Activated T-cell treated with anti-CD3 and anti-CD28 coated beads, Interleukin-2, amount 50 U/mL, for 24 hours (primary cell): ENCODE measurements around the gene PTCHD1.

Experiments
- DNase-seq: peaks from one replicate; pipeline ENCODE4 v3.0.0-alpha.2; 2020
- H3K27ac Mint-ChIP-seq: 2 replicates; pipeline ENCODE4 v1.8.0; 2020; ENCODE audit warnings: mild to moderate bottlenecking, mixed read lengths
- H3K27me3 Mint-ChIP-seq: 2 replicates; pipeline ENCODE4 v1.8.0; 2020; ENCODE audit warnings: mixed read lengths
- H3K36me3 Mint-ChIP-seq: 2 replicates; pipeline ENCODE4 v1.8.0; 2020; ENCODE audit warnings: low read depth, mixed read lengths
- H3K4me1 Mint-ChIP-seq: 2 replicates; pipeline ENCODE4 v1.8.0; 2020; ENCODE audit warnings: low read depth, mixed read lengths
- H3K4me3 Mint-ChIP-seq: 2 replicates; pipeline ENCODE4 v1.8.0; 2020; ENCODE audit warnings: mild to moderate bottlenecking, moderate library complexity, mixed read lengths
- H3K9me3 Mint-ChIP-seq: 2 replicates; pipeline ENCODE4 v1.8.0; 2020; ENCODE audit warnings: mixed read lengths

PTCHD1 gene

GRCh38 chrX:23334848-23335599, at the start of gene PTCHD1:
PTCHD1 (plus strand) TSS chrX:23334849; CDS start chrX:23334876, 27 bp downstream.
- Mint-ChIP-seq H3K27ac (no peak within 1 kb of the TSS), H3K4me1 (peaks cover 11% of the 10 kb centered on the region), H3K36me3 (no peaks in the 10 kb centered on the region), H3K27me3 (peaks cover 74% of the 10 kb centered on the region), H3K4me3 (peak within 1 kb of the TSS; percentile 49), H3K9me3 (no peaks in the 10 kb centered on the region)
- peak; percentile 30 for DNase-seq

GRCh38 chrX:23286731-23287130, 47.9 kb upstream of the PTCHD1 start:
- Mint-ChIP-seq H3K4me3 (no peak overlapping the region), H3K27ac (no peak overlapping the region), H3K36me3 (no peaks in the 10 kb centered on the region), H3K27me3 (peaks cover 5% of the 10 kb centered on the region), H3K4me1 (no peaks in the 10 kb centered on the region), H3K9me3 (no peaks in the 10 kb centered on the region)
- DNase-seq = no peak

GRCh38 chrX:23287191-23287725, 47.4 kb upstream of the PTCHD1 start:
- H3K4me3 Mint-ChIP-seq = no peak overlapping the region
- no peak for DNase-seq
- H3K36me3 Mint-ChIP-seq = no peaks in the 10 kb centered on the region
- no peaks in the 10 kb centered on the region for H3K9me3 Mint-ChIP-seq
- peaks cover 5% of the 10 kb centered on the region for H3K27me3 Mint-ChIP-seq
- no peaks in the 10 kb centered on the region for H3K4me1 Mint-ChIP-seq
- no peak overlapping the region for H3K27ac Mint-ChIP-seq

GRCh38 chrX:23292354-23292987, 42.2 kb upstream of the PTCHD1 start:
- Mint-ChIP-seq H3K4me1 (no peaks in the 10 kb centered on the region), H3K36me3 (no peaks in the 10 kb centered on the region), H3K27ac (no peak overlapping the region), H3K27me3 (peaks cover 5% of the 10 kb centered on the region), H3K4me3 (no peak overlapping the region), H3K9me3 (no peaks in the 10 kb centered on the region)
- DNase-seq = no peak

DNA sequence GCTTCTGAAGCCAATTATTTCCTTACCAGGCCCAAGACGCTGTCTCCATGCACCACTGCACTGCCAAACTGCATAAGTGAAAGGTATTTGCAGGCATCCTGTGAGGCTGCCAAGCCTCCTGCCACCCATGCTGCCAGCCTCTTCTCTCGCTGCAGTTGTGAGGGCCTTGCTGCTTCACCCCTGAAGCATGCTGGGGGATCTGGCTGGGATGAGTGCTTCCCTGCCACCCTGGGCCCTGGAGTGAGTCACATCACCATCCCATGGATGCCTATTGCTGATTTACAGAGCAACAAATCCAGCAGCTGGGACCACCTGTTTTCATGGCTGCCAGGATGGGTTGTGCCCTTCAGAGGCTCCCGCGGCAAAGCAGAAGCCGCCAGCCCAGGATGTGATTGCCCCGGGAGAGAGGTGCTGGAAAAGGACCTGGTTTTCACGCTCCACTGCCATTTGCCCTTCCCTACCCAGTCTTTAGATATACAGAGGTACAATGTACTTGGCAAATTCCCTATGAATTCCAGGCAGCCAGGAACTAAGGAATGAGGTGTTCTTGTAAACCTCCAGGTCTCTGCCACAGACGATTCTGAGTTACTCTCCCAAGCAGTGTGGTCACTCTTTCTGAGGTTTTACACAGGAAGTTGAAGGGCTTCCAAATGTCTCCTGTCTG, 41.5 kb upstream of the PTCHD1 start:
- peaks cover 6% of the 10 kb centered on the region for H3K27me3 Mint-ChIP-seq
- DNase-seq = no peak
- H3K9me3 Mint-ChIP-seq = no peaks in the 10 kb centered on the region
- no peaks in the 10 kb centered on the region for H3K36me3 Mint-ChIP-seq
- no peaks in the 10 kb centered on the region for H3K4me1 Mint-ChIP-seq
- H3K4me3 Mint-ChIP-seq = no peak overlapping the region
- H3K27ac Mint-ChIP-seq = no peak overlapping the region

GRCh38 chrX:23304881-23305280, 29.8 kb upstream of the PTCHD1 start:
- Mint-ChIP-seq H3K4me1 (no peaks in the 10 kb centered on the region), H3K27ac (no peak overlapping the region), H3K27me3 (peaks cover 23% of the 10 kb centered on the region), H3K9me3 (no peaks in the 10 kb centered on the region), H3K4me3 (no peak overlapping the region), H3K36me3 (no peaks in the 10 kb centered on the region)
- DNase-seq = no peak

DNA sequence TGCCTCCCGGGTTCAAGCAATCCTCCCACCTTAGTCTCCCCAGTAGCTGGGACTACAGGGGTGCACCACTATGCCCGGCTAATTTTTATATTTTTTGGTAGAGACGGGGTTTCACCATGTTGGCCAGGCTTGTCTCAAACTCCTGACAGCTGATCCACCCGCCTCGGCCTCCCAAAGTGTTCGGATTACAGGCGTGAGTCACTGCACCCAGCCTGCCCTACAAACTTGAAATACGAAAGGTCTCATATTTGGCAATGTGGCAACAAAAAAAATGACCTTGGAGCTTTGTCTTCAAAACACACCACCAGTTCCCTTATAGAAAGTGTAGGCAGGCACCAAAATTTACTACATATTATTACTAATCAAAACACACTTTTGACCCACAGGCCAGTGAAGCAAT, 22.9 kb upstream of the PTCHD1 start:
- H3K27me3 Mint-ChIP-seq = peaks cover 9% of the 10 kb centered on the region
- no peaks in the 10 kb centered on the region for H3K4me1 Mint-ChIP-seq
- no peaks in the 10 kb centered on the region for H3K36me3 Mint-ChIP-seq
- no peak for DNase-seq
- no peak overlapping the region for H3K27ac Mint-ChIP-seq
- H3K9me3 Mint-ChIP-seq = no peaks in the 10 kb centered on the region
- no peak overlapping the region for H3K4me3 Mint-ChIP-seq

- DNase-seq = no peak
- Mint-ChIP-seq H3K27me3 (peaks cover 7% of the 10 kb centered on the region), H3K4me1 (no peaks in the 10 kb centered on the region), H3K36me3 (no peaks in the 10 kb centered on the region), H3K4me3 (no peak overlapping the region), H3K9me3 (no peaks in the 10 kb centered on the region), H3K27ac (no peak overlapping the region)
These were observed 22.5 kb upstream of the PTCHD1 start for GRCh38 chrX:23312136-23312535.

DNA sequence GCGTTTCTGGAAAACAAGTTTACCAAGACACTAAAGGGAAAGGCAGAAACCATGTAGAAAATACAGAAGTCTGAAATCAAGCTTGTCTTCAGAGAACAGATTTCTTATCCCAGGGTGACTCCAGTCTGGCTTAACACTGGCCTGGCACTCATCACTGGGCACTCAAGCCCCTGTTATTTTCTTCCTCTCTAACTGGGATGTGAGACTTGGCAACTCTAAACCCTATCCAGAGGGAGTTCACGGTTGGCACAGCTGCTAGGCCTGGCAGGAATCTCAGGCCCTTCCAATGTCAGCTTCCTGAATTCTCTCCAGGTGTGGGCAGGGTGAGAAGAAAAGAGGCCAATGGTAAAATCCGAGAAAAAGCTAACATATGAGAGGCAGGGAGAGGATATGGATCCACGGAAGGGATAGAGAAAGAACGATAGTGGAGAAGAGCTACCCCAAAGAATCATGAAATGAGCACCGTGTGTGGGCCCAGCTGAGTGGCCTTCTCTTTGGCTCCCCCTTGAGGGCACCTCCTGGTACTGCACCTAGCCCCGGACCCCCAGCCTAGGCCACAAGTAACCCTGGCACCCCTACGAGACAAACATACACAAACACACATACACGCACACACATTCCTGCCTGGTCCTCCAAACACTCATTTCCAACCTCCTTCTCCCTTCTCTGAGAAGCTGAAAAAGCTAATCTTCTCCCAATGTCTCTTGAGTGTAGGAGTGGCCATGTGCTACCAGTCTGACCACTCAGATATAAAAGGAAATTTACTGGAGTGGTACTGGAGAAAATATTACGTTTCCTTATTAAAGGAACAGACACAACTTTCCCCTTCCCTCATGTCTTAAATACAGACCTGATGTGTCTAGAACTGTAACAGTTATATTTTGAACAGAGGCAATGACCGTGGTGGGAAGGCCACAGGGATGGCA, 16.6 kb upstream of the PTCHD1 start:
- DNase-seq = peak; percentile 54
- no peaks in the 10 kb centered on the region for H3K36me3 Mint-ChIP-seq

GRCh38 chrX:23327104-23327503, 7.5 kb upstream of the PTCHD1 start:
- Mint-ChIP-seq H3K4me3 (no peak overlapping the region), H3K9me3 (no peaks in the 10 kb centered on the region), H3K27me3 (peaks cover 66% of the 10 kb centered on the region), H3K36me3 (no peaks in the 10 kb centered on the region), H3K27ac (no peak overlapping the region), H3K4me1 (peaks cover under 1% of the 10 kb centered on the region)
- no peak for DNase-seq

More for the DNA sequence above, 16.6 kb upstream of the PTCHD1 start:
- no peaks in the 10 kb centered on the region for H3K4me1 Mint-ChIP-seq
- peaks cover 19% of the 10 kb centered on the region for H3K27me3 Mint-ChIP-seq
- H3K4me3 Mint-ChIP-seq = no peak overlapping the region
- no peaks in the 10 kb centered on the region for H3K9me3 Mint-ChIP-seq
- H3K27ac Mint-ChIP-seq = no peak overlapping the region

GRCh38 chrX:23331701-23332100, 2.9 kb upstream of the PTCHD1 start:
- no peak overlapping the region for H3K4me3 Mint-ChIP-seq
- no peak for DNase-seq
- H3K36me3 Mint-ChIP-seq = no peaks in the 10 kb centered on the region
- no peaks in the 10 kb centered on the region for H3K9me3 Mint-ChIP-seq
- H3K4me1 Mint-ChIP-seq = peaks cover 11% of the 10 kb centered on the region
- H3K27ac Mint-ChIP-seq = no peak overlapping the region
- H3K27me3 Mint-ChIP-seq = peaks cover 77% of the 10 kb centered on the region

DNA sequence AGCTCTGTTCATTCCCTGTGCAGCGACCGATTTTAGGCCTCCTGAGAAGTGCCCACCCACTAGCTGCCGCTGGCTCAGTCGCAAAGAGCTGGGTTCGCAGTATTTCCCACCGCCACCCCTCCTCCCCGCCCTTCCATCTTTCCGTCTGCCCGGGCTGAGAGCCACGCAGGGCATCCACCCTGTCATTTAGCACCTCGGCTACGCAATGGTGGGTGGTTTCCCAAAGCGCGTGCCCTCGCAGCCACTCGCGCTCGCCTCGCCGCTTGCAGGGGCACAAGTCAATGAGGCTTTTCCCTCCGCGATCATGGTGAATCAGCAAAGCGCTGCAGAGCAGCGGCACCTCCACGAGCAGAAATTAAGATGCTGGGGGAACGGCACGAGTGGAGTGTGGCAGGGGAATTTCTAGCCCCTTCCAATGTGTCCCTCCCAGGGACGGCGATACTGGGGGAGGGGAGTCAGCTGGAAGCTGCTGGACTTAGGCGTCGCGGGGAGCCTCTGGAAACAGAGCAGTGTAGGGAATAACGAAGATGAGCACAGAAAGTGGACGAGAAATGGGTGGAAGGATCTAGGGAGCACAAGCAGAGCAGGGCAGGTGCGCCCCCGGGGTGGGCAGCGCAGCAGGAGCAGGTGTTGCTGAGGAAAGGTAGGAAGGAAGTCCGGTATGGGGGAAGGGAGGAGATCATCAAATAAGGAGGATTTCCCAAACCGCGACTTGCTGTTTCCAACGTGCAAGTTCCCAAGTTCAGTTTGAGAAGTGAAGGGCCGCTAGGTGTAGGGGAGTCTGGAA, 2.4 kb upstream of the PTCHD1 start:
- no peak for DNase-seq
- peaks cover 11% of the 10 kb centered on the region for H3K4me1 Mint-ChIP-seq
- no peak overlapping the region for H3K27ac Mint-ChIP-seq
- H3K36me3 Mint-ChIP-seq = no peaks in the 10 kb centered on the region
- no peak overlapping the region for H3K4me3 Mint-ChIP-seq
- peaks cover 76% of the 10 kb centered on the region for H3K27me3 Mint-ChIP-seq
- H3K9me3 Mint-ChIP-seq = no peaks in the 10 kb centered on the region

GRCh38 chrX:23332888-23333821, 1.5 kb upstream of the PTCHD1 start:
- peaks cover 11% of the 10 kb centered on the region for H3K4me1 Mint-ChIP-seq
- no peaks in the 10 kb centered on the region for H3K9me3 Mint-ChIP-seq
- no peaks in the 10 kb centered on the region for H3K36me3 Mint-ChIP-seq
- H3K27ac Mint-ChIP-seq = no peak overlapping the region
- H3K27me3 Mint-ChIP-seq = peaks cover 78% of the 10 kb centered on the region
- no peak overlapping the region for H3K4me3 Mint-ChIP-seq
- no peak for DNase-seq
